Upper lobe of left lung (tissue), 4 donors: ENCODE measurements around the gene ABCC4.

Source experiments
- CTCF ChIP-seq, 6 experiments: fragments of 450-650 bp in 4 of 6; fragments of 200-600 bp in 2 of 6; sonication (generic) in 2 of 6; IDR thresholded peaks; one replicate each; pipeline ENCODE4 v1.5.1; 2016 to 2019; ENCODE audit warnings: antibody characterized with exemption in 6 of 6
- EP300 ChIP-seq, 4 donors: sonication (generic); formaldehyde crosslinking; IDR thresholded peaks; one replicate each; pipeline ENCODE4 v1.5.1; 2017; ENCODE audit warnings: antibody characterized with exemption in 4 of 4, control low read depth in 2 of 4

- TF ChIP-seq EP300 (IDR thresholded peaks at IDR 0.05) (no peak), CTCF (IDR thresholded peaks at IDR 0.05) (no peak)
These were observed 54.1 kb downstream of the ABCC4 start for GRCh38 chr13:95247171-95247570.
